Left colon (tissue), 2 donors: ENCODE data around the gene TRMT2A. TPM values are rescaled to one million over a fixed set of nuclear protein-coding genes. Genes with fewer than 3 reads are reported as not detected.
A peak's percentile ranks its signal among the peaks of the same experiment; 100 is the strongest.

Experiments used
- ATAC-seq: fragments of 200-7000 bp; cut with Tn5 transposase; one replicate; pipeline ENCODE4 v1.9.1; 2020; ENCODE audit warnings: mild to moderate bottlenecking, moderate library complexity
- DNase-seq, 2 donors: peaks; one replicate each; pipeline ENCODE4 v3.0.0-alpha.2; 2020
- intact Hi-C, 2 donors: fragments of 100-400 bp; cut with DNase I in 1 of 2; cut with micrococcal nuclease in 1 of 2; formaldehyde crosslinking; loops; one replicate each; pipeline versions ENCODE4 v1.11.2 to v1.14.0; 2022; cut with DNase I, micrococcal nuclease
- total RNA-seq, 2 donors: library from RNA; stranded (reverse); fragmentation: NEBNext Ultra II Directional; extraction: Animal tissue kit (Norgen Biotek cat#: 25700); gene quantifications; one replicate each; pipeline ENCODE4 v1.2.1, GENCODE V29; 2021
- donor health status: DM: no; HTN: no; CAD: no.
- donor health status: DM: yes; HTN: yes; CAD: no.

Gene TRMT2A
- total RNA-seq, 2 donors from 2014 or later = 33.3 to 36.4 TPM

- DNase-seq = no peak
- peak; percentile 30 for ATAC-seq
- intact Hi-C loops = no loop called here
Observed at GRCh38 chr22:20137671-20138416, 20.8 kb upstream of the TRMT2A start.

DNA sequence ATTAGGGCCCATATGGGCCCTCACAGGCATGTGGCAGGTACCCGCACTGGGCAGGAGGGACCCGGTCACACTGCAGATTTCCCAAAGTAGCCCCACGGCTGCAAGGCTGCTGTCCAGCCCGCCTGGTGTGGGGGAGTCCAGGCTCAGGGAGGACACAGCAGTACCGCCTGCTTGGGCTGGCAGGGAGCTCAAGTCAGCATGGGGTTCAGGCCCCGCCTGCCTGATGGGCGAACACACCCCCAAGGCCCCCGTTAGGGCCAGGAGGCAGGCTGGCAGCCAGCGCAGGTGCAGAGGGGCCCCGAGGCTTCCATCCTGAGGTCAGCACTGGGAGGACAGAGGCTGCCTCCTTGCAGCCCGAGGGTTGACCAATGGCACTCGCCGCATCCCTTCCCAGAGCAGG is 20.1 kb upstream of the TRMT2A start:
- intact Hi-C loops = no loop called here
- DNase-seq (no peak), ATAC-seq (no peak)

DNA sequence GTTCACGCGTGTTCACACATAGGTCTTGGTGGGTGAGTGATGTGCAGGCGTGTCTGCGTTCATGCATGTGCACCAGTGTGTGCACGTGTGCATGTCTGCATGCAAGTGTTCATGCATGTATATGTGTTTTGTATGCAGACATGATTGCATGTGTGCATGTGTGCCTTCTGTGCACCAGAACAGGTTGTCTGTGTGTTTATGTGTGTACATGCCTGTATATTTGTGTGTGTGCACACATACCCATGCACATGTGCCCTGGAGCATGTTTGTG is 19.5 kb upstream of the TRMT2A start:
- ATAC-seq = no peak

DNA sequence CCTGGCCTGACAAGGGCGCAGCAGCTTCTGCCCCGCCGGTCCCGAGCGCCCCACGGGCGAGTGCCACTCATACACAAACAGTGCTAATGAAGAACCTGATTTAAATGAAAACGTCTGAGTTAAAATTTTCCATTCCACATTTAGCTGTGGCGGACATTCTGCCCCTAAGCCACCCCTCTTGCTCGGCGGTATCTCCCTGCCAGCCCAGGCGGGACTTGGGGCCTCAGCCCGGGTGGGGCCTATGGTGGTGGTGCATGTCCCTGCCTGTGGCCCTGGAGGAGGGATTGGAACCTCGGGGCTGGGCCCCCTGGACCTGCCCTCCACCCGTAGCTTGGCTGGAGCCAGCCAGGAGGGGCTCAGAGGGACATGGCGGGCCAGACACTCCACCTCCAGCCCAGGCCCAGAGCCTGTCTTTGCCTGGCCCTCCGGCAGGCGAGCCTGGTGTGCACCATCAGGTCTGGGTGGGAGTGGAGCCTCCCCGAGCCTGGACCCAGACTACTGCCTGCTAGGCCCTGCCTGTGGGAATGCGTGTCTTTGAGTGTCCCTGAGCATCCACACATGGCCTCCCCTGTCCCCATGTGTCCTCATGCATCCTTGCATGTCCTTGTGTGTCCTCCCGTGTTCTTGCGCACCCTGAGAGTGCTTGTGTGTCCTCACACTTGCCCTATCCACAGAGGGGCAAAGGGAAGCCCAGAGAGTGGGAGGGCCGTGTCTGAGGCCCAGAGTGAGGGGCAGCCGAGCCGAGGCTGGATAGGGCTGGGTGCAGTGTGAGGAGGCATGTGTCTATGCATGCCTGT is 19.0 kb upstream of the TRMT2A start:
- DNase-seq (no peak), ATAC-seq (no peak)
- intact Hi-C loops = no loop called here

More for the DNA sequence above, 19.5 kb upstream of the TRMT2A start:
- intact Hi-C loops = no loop called here
- DNase-seq = no peak

DNA sequence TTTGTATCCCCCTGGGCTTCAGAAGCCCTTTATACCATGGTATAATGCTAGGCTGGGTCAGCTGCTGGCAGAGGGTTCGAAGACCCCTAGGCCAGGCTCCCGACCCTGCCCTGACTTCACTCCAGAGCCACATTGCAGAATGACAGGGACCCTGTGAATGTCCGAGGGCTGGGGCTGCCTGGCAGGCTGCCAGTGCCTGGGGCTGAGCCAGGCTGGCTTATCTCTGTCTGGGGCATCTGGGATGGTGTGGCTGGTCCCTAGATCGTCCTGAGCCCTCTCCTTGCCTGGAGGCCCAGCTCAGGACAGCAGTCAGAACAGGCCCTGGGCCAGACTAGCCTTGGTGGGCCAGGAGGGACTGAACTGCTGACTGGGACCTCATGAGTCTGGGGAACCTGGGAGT is 18.2 kb upstream of the TRMT2A start:
- DNase-seq = no peak
- intact Hi-C loops = no loop called here
- ATAC-seq = no peak

- DNase-seq (no peak), ATAC-seq (no peak)
- intact Hi-C loops = no loop called here
Observed at GRCh38 chr22:20133930-20134549, 17.0 kb upstream of the TRMT2A start.

DNA sequence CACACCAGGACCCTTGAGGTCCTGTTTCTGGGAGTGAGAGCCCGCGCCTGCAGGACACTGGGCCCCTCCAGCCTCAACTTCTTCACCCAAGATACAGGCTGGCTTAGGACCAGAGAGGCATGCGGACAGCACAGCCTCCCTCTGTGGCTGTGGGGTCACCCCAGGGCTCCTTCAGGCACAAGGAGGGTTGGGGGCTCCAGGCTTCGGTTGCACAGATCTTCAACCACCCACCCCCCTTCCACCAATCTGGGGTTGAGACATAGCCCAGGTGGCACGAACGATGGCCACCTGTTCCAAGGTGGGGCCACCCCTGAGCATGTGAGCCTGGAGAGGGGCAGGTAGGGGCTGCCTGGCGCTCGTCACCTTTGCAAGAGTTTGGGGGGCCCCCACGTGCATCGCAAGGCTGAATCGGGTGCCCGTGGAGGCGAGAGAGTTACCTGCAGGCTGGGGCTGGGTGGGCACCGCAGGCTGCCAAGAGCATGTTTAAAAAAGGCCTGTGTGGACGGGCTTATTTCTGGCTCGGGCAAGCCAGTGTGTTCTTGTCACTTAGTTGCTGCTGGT is 15.7 kb upstream of the TRMT2A start:
- intact Hi-C loops = no loop called here
- no peak for ATAC-seq
- no peak for DNase-seq

DNA sequence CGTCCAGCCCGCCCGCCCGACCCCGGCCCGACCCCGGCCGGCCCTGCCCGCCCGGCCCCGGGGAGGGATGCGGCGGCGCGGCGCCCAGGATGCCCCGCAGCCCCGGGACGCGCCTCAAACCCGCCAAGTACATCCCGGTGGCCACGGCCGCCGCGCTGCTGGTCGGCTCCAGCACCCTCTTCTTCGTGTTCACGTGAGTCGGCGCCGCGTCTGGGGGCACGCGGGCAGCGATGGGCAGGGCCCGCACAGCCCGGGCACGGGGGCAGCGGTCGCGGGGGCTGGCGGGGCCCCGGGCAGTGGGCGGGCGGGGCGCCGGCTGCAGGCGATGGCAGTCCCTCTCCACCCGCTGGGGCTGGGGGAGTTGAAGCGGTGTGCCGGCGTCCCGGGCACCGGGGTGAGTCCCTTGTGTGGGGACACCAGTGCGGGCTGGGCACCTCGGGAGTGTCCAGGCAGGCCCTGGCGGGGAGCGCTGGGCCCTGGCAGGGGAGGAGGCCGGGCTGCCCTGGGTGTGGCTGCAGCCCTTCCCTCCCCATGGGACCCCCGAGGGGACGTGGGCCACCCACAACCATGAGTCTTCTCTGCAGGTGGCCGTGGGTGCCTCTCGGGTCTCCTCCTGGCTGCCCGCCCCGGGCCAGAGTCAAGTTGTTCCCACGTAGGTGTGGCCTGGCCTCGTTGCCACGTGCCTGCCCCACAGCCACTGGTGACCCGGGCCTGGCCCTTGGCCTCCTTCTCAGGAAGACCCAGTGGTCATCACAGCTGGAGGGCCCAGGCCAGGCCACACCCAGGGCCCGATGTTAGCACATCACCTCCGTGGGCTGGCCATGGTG is 15.0 kb upstream of the TRMT2A start:
- intact Hi-C loops = no loop called here
- DNase-seq (peak; percentile 42 to 48), ATAC-seq (peak; percentile 16)

DNA sequence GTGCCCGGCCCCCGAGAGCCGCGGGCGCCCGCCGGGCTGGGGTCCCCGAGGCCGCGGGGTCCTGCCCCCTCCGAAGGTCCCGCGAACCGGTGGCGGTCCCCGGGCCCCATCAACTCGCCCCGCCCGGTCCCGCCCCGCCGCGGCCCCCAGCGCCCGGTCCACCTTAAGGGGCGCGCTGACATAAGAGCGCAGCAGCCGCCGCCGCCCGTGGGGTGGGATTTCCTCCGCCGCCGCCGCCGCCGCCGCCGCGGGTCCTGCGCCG is 14.5 kb upstream of the TRMT2A start, which contains the start of gene ZDHHC8:
Gene ZDHHC8, plus strand, starts transcription at position 208 of the 262 bp plus-strand sequence. CDS start 144 bp downstream, outside the sequence.
- peak in 1 of 2 donors; percentile 65 for DNase-seq
- peak; percentile 56 for ATAC-seq
- intact Hi-C loops = no loop called here

DNA sequence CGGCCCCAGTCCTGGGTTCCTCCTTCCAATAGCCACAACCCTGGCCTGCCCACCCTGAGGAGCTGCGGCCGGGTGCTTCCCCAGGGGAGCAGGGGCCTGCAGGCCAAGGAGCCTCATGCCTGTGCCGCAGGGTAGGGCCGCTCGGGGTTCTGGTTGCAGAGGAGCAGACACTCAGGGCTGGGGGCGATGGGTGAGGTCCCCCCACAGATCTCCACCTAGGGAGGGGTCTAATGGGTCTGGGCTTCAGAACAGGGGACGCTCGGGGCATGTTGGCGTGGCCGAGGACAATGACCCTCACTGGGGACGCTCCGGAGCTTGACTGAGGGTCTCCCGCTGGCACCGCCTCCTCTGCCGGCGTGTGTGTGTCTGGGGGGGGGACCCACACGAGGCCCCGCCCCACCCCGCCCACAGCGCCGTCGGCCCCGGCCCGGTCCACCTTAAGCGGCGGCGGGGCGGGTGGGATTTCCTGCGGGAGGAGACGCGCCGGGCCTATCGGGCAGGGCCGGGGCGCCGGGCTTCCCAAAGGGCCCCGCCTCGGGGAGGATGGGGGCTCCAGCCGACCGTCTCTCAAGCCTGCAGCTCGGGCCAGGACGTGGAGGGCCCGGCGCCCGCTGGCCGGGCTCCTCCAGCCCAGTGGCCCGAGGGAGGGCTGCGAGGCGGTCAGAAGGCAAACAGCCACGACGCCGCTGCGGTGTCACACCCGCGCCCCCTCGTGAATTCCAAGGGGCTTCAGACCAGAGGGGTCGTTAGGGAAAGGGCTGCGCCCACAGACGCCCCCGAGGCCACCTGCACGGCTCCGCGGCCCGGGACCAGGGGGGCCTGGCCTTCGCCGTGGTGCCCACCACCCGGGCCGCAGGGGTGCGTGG is 13.9 kb upstream of the TRMT2A start:
- peak; percentile 83 for ATAC-seq
- peak; percentile 82 to 90 for DNase-seq
- intact Hi-C loops = no loop called here

- ATAC-seq (peak; percentile 38), DNase-seq (no peak)
- intact Hi-C loops = no loop called here
Observed at GRCh38 chr22:20130319-20130718, 13.3 kb upstream of the TRMT2A start.

- ATAC-seq (no peak), DNase-seq (no peak)
- intact Hi-C loops = no loop called here
Observed at GRCh38 chr22:20129747-20130014, 12.7 kb upstream of the TRMT2A start.

DNA sequence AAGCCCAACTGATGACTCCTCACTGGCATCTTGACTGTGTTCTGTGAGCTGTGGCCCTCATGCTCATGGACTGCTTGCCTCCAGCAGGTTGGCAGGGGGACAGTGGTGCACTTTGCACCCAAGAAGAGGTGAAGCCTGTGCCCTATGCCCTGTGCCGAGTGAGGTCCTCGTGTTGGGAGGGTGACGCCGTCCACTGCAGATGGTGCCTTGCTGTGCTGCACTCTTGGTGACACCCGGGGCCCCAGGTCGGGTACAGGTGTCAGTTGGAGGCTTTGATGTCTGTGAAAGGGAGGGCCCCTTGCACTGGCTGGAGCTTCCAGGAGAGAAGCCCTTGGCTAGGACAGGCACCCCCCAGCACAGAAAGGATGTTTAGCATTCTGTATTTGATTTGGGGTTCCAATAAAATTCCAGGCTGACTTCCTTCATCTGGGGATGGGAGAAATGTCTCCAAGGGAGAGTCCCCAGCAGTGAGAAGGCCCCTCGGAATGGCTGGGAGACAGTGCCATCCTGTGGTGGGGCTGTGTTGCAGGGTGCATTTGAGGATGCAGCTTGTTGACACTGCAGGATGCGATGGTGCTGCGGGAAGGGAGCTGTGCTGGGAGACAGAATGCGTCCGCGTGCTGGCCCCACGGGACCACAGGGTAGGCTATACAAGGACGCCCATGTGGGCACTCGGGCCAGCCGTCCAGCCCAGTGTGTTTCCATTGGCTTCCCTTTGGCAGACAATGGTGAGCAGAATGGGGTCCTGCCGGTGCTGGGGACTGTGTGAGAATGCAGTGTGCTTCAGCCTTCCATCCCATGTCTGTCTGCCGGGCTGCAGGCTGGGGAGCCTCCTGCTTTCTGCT is 12.1 kb upstream of the TRMT2A start:
- ATAC-seq = peak; percentile 24
- DNase-seq = peak in 1 of 2 donors; percentile 37
- intact Hi-C loops = no loop called here

GRCh38 chr22:20128619-20128901 is 11.5 kb upstream of the TRMT2A start:
- ATAC-seq (no peak), DNase-seq (no peak)
- intact Hi-C loops = no loop called here

DNA sequence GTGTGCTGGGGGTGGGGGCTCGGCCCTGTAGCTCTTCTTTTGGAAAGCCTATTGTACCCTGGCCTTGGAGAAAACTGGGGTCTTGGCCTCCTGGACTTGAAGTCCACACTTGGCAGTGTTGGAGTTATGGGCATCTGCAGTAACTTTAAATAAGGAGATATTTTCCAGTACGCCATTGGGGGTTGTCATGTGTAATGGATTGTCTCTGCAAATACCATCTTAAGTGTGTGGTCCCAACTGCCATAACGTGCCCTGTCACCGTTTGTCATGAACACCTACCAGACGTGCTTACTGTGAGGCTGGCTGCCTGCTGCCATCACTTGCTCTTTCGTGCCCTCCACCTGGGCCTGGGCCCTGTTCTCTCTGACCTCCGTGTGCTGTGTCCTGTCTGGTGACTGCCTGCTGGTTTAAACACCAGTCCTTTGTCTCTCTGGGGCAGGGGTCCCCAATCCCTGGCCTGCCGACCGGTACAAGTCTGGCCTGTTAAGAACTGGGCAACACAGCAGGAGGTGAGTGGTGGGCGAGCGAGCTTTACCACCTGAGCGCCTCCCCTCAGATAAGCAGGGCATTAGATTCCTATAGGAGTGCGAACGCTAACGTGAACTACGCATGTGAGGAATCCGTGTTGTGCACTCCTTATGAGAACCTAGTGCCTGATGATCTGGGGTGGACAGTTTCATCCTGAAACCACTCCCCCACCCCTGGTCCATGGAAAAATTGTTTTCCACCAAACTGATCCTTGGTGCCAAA is 11.0 kb upstream of the TRMT2A start:
- DNase-seq (no peak), ATAC-seq (no peak)
- intact Hi-C loops = no loop called here

- DNase-seq = no peak
- no peak for ATAC-seq
- intact Hi-C loops = no loop called here
Observed at GRCh38 chr22:20127318-20127868, 10.4 kb upstream of the TRMT2A start.
